ENCODE results near the gene TBX1. TPM values are rescaled to one million over a fixed set of nuclear protein-coding genes. Genes with fewer than 3 reads are reported as not detected.

TBX1 gene
- polyA plus RNA-seq, 1 donor from 2014 or later: not detected

DNA sequence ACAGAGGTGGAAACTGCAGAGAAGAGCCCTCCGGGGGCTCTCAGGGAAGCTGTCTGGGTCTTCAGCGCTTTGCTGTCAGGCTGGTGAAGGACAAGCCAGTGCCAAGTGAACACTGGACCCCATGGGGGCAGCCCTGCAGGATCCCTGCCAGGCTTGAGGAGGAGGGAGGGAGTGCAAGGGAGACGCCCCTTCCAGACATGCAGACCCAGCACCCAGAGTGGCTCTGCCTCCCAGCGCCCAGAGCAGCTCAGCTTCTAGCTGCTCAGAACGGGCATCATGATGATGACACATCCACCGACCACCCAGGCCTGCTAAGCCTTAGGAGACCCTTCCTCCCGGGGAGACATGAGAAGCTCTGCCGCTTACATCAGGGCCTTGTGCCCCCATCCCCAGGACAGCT lies 39.7 kb downstream of the TBX1 start:
- H3K27me3 ChIP-seq (ENCODE audit: insufficient read depth, low read depth, low read length): no peaks in the 10 kb centered on the region
- no peaks in the 10 kb centered on the region for H4K20me1 ChIP-seq (ENCODE audit: insufficient read depth)
- no peak for TF ChIP-seq EZH2 (IDR thresholded peaks at IDR 0.05; ENCODE audit: borderline replicate concordance, insufficient read depth, low read length, poor library complexity, severe bottlenecking)
- no peak for TF ChIP-seq POLR2AphosphoS5 (IDR thresholded peaks at IDR 0.05)
- TF ChIP-seq, protein P1, sequence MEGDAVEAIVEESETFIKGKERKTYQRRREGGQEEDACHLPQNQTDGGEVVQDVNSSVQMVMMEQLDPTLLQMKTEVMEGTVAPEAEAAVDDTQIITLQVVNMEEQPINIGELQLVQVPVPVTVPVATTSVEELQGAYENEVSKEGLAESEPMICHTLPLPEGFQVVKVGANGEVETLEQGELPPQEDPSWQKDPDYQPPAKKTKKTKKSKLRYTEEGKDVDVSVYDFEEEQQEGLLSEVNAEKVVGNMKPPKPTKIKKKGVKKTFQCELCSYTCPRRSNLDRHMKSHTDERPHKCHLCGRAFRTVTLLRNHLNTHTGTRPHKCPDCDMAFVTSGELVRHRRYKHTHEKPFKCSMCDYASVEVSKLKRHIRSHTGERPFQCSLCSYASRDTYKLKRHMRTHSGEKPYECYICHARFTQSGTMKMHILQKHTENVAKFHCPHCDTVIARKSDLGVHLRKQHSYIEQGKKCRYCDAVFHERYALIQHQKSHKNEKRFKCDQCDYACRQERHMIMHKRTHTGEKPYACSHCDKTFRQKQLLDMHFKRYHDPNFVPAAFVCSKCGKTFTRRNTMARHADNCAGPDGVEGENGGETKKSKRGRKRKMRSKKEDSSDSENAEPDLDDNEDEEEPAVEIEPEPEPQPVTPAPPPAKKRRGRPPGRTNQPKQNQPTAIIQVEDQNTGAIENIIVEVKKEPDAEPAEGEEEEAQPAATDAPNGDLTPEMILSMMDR (IDR thresholded peaks at IDR 0.05; ENCODE audit: poor library complexity, severe bottlenecking): no peak
- no peak for TF ChIP-seq MXI1 (conservative IDR thresholded peaks at IDR 0.05; ENCODE audit: poor library complexity, severe bottlenecking)
- no peak for TF ChIP-seq SMC3 (conservative IDR thresholded peaks at IDR 0.05; ENCODE audit: poor library complexity)
- no peak for TF ChIP-seq EP300 (conservative IDR thresholded peaks at IDR 0.05; ENCODE audit: poor library complexity, severe bottlenecking)
- TF ChIP-seq TAF1 (IDR thresholded peaks at IDR 0.05; ENCODE audit: low read depth): no peak
- TF ChIP-seq, protein P2, sequence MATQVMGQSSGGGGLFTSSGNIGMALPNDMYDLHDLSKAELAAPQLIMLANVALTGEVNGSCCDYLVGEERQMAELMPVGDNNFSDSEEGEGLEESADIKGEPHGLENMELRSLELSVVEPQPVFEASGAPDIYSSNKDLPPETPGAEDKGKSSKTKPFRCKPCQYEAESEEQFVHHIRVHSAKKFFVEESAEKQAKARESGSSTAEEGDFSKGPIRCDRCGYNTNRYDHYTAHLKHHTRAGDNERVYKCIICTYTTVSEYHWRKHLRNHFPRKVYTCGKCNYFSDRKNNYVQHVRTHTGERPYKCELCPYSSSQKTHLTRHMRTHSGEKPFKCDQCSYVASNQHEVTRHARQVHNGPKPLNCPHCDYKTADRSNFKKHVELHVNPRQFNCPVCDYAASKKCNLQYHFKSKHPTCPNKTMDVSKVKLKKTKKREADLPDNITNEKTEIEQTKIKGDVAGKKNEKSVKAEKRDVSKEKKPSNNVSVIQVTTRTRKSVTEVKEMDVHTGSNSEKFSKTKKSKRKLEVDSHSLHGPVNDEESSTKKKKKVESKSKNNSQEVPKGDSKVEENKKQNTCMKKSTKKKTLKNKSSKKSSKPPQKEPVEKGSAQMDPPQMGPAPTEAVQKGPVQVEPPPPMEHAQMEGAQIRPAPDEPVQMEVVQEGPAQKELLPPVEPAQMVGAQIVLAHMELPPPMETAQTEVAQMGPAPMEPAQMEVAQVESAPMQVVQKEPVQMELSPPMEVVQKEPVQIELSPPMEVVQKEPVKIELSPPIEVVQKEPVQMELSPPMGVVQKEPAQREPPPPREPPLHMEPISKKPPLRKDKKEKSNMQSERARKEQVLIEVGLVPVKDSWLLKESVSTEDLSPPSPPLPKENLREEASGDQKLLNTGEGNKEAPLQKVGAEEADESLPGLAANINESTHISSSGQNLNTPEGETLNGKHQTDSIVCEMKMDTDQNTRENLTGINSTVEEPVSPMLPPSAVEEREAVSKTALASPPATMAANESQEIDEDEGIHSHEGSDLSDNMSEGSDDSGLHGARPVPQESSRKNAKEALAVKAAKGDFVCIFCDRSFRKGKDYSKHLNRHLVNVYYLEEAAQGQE (IDR thresholded peaks at IDR 0.05; ENCODE audit: borderline replicate concordance): no peak
- no peak for TF ChIP-seq RAD21 (conservative IDR thresholded peaks at IDR 0.05)
- H3K9me2 ChIP-seq (ENCODE audit: insufficient read depth, low read length): no peaks in the 10 kb centered on the region
- H3F3A ChIP-seq (ENCODE audit: insufficient read depth, low read length, poor library complexity, severe bottlenecking): no peaks in the 10 kb centered on the region
- H2AFZ ChIP-seq (ENCODE audit: low read depth, low read length): no peak overlapping the region
- no peaks in the 10 kb centered on the region for H3K36me3 ChIP-seq (ENCODE audit: insufficient read depth, low read length)
- H3K9me3 ChIP-seq (ENCODE audit: low read length): no peaks in the 10 kb centered on the region
- no peak overlapping the region for H3K27ac ChIP-seq (ENCODE audit: low read length)
- no peaks in the 10 kb centered on the region for H3K79me2 ChIP-seq (replicated peaks; ENCODE audit: insufficient read depth, low read length)
- H3K9ac ChIP-seq (ENCODE audit: low read length): no peak overlapping the region
- H3K4me2 ChIP-seq (ENCODE audit: low read length): no peak overlapping the region
- H3K4me3 ChIP-seq (ENCODE audit: low read length): no peak overlapping the region

DNA sequence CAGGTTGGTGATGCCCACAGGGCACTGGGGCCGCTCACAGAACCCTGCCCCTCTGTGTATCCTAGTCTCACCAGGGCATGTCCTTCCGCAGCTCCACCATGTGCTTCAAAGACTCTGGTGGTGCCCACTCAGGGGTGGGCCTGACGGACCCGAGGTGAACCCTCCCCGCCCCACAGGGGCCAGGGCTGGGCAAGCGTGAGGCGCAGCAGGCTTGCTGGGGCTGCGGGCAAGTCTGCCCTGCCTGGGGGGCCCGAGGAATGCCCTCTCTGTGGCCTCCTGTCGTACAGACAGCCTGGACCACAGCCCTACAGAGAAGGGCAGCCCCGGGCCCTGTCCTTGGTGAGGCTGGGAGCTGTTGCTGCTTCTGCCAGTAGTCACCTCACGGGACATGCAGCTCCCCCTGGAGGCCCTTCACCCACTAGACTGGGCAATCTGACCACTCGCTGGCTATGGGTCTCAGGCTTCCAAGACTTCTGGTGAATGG lies 40.2 kb downstream of the TBX1 start:
- H3K9me2 ChIP-seq (ENCODE audit: insufficient read depth, low read length): no peaks in the 10 kb centered on the region
- H3K79me2 ChIP-seq (replicated peaks; ENCODE audit: insufficient read depth, low read length): no peaks in the 10 kb centered on the region
- H3K4me3 ChIP-seq (ENCODE audit: low read length): no peak overlapping the region
- no peak overlapping the region for H3K9ac ChIP-seq (ENCODE audit: low read length)
- TF ChIP-seq TAF1 (IDR thresholded peaks at IDR 0.05; ENCODE audit: low read depth) (no peak), RAD21 (conservative IDR thresholded peaks at IDR 0.05) (no peak), SMC3 (conservative IDR thresholded peaks at IDR 0.05; ENCODE audit: poor library complexity) (no peak), EZH2 (IDR thresholded peaks at IDR 0.05; ENCODE audit: borderline replicate concordance, insufficient read depth, low read length, poor library complexity, severe bottlenecking) (no peak), MXI1 (conservative IDR thresholded peaks at IDR 0.05; ENCODE audit: poor library complexity, severe bottlenecking) (no peak), POLR2AphosphoS5 (IDR thresholded peaks at IDR 0.05) (no peak)
- TF ChIP-seq, protein P2 (IDR thresholded peaks at IDR 0.05; ENCODE audit: borderline replicate concordance): no peak
- TF ChIP-seq, protein P1 (IDR thresholded peaks at IDR 0.05; ENCODE audit: poor library complexity, severe bottlenecking): no peak
- H3K36me3 ChIP-seq (ENCODE audit: insufficient read depth, low read length): no peaks in the 10 kb centered on the region
- H3K27ac ChIP-seq (ENCODE audit: low read length): no peak overlapping the region
- H2AFZ ChIP-seq (ENCODE audit: low read depth, low read length): no peak overlapping the region
- H3K9me3 ChIP-seq (ENCODE audit: low read length): no peaks in the 10 kb centered on the region
- H4K20me1 ChIP-seq (ENCODE audit: insufficient read depth): no peaks in the 10 kb centered on the region
- H3K4me2 ChIP-seq (ENCODE audit: low read length): no peak overlapping the region
- no peaks in the 10 kb centered on the region for H3F3A ChIP-seq (ENCODE audit: insufficient read depth, low read length, poor library complexity, severe bottlenecking)
- no peaks in the 10 kb centered on the region for H3K27me3 ChIP-seq (ENCODE audit: insufficient read depth, low read depth, low read length)

Measured in neural cell (in vitro differentiated cells).